K562 (cell line): ENCODE measurements around the gene RASSF1. TPM values are rescaled to one million over a fixed set of nuclear protein-coding genes. Genes with fewer than 3 reads are reported as not detected.
A peak's percentile ranks its signal among the peaks of the same experiment; 100 is the strongest.

ENCODE experiments used
- ATAC-seq: fragments of 200-7000 bp; cut with Tn5 transposase; 3 replicates; pipeline ENCODE4 v1.9.1; 2020; ENCODE audit warnings: moderate library complexity
- BruUV-seq: library from RNA; stranded (reverse); fragments of 400-500 nt; replicated peaks from 2 replicates; lab custom pipeline; 2021; lab: Mats Ljungman, UMichigan
- CTCF ChIA-PET: fragments of 300-600 bp; formaldehyde crosslinking; extraction: SDS; loops from one replicate; lab custom pipeline; 2021; ENCODE audit warnings: low intra/inter-chr PET ratio; lab: Yijun Ruan, JAX
- POLR2A ChIA-PET: fragments of 300-600, 350-650 bp; sonication (Branson Sonifier 250); formaldehyde crosslinking; extraction: SDS; loops from one replicate; lab custom pipeline; 2021; ENCODE audit warnings: antibody characterized with exemption, inconsistent platforms; lab: Yijun Ruan, JAX
- DNase-seq, 4 experiments: peaks; one replicate each; pipeline versions ENCODE4 v3.0.0 to v3.0.0-alpha.2; 2011 to 2018; ENCODE audit warnings: low spot score in 3 of 4, mixed read lengths in 3 of 4; ENCODE audit errors: extremely low read depth in 1 of 4
- FAIRE-seq: peaks from 2 replicates; lab custom pipeline; 2011; peaks lifted over from hg19 to GRCh38; lab: Jason Lieb, UNC
- H2AFZ ChIP-seq: 2 replicates; pipeline ENCODE4 v1.6.0; 2011; ENCODE audit warnings: low read depth, low read length, control low read depth, inconsistent platforms
- H3K27ac ChIP-seq: fragments of 200-600 bp; 3 replicates; pipeline ENCODE4 v1.8.0; 2011; ENCODE audit warnings: low read depth, mild to moderate bottlenecking, control low read depth, inconsistent platforms, low read length, moderate library complexity, mixed read lengths; ENCODE audit errors: extremely low read depth
- H3K27me3 ChIP-seq, 2 experiments: fragments of 300-600 bp in 1 of 2; 2 replicates in 1 of 2; 3 replicates in 1 of 2; pipeline versions ENCODE4 v1.6.0 to v1.8.0; 2011; ENCODE audit warnings: inconsistent platforms in 2 of 2, low read length in 2 of 2, mild to moderate bottlenecking in 1 of 2, mixed read lengths in 1 of 2, moderate library complexity in 1 of 2; ENCODE audit not compliant: control insufficient read depth in 2 of 2, insufficient read depth in 2 of 2
- H3K36me3 ChIP-seq: fragments of 300-600 bp; 3 replicates; pipeline ENCODE4 v1.8.0; 2011; ENCODE audit warnings: mild to moderate bottlenecking, low read length, inconsistent platforms; ENCODE audit not compliant: control insufficient read depth, insufficient read depth
- H3K4me1 ChIP-seq, 2 experiments: fragments of 200-600 bp in 1 of 2; replicated peaks in 1 of 2; 2 replicates in 1 of 2; 3 replicates in 1 of 2; pipeline versions ENCODE4 v1.5.1 to v1.8.0; 2011; ENCODE audit warnings: inconsistent platforms in 2 of 2, low read length in 2 of 2, mild to moderate bottlenecking in 1 of 2, mixed read lengths in 1 of 2, moderate library complexity in 1 of 2; ENCODE audit not compliant: control insufficient read depth in 2 of 2, insufficient read depth in 2 of 2
- H3K4me2 ChIP-seq: 2 replicates; pipeline ENCODE4 v1.6.1; 2011; ENCODE audit warnings: low read length, control low read depth, inconsistent platforms, mixed read lengths; ENCODE audit not compliant: insufficient read depth
- H3K4me3 ChIP-seq: fragments of 200-600 bp; sonication (generic), shearing (Covaris generic); 2 replicates; pipeline ENCODE4 v1.5.1; 2016; ENCODE audit warnings: control low read depth, inconsistent platforms
- H3K79me2 ChIP-seq: fragments of 200-600 bp; 3 replicates; pipeline ENCODE4 v1.8.0; 2011; ENCODE audit warnings: low read length, inconsistent platforms; ENCODE audit not compliant: control insufficient read depth, insufficient read depth
- H3K9ac ChIP-seq, 2 experiments: 2 replicates each; pipeline versions ENCODE4 v1.6.0 to v1.6.1; 2011; ENCODE audit warnings: low read depth in 2 of 2, low read length in 2 of 2, control low read depth in 1 of 2, inconsistent platforms in 1 of 2, mild to moderate bottlenecking in 1 of 2, mixed read lengths in 1 of 2; ENCODE audit not compliant: insufficient read depth in 1 of 2
- H3K9me1 ChIP-seq: one replicate; pipeline ENCODE4 v1.6.0; 2011; ENCODE audit warnings: inconsistent platforms, mild to moderate bottlenecking, low read length, moderate library complexity; ENCODE audit not compliant: control insufficient read depth, insufficient read depth
- H3K9me3 ChIP-seq: replicated peaks from 2 replicates; pipeline ENCODE4 v1.5.1; 2011; ENCODE audit warnings: low read depth, low read length, inconsistent platforms; ENCODE audit not compliant: control insufficient read depth, insufficient read depth
- H4K20me1 ChIP-seq: replicated peaks from 2 replicates; pipeline ENCODE4 v1.6.1; 2011; ENCODE audit warnings: low read length, inconsistent platforms, mixed read lengths; ENCODE audit not compliant: control insufficient read depth, insufficient read depth
- EGR1 ChIP-seq: fragments of 450-650 bp; conservative IDR thresholded peaks from 2 replicates; pipeline ENCODE4 v1.6.1; 2017; ENCODE audit warnings: mild to moderate bottlenecking
- FIP1L1 ChIP-seq: fragments of 200-400 bp; formaldehyde crosslinking; IDR thresholded peaks from 2 replicates; pipeline ENCODE4 v1.6.1; 2018; ENCODE audit warnings: mild to moderate bottlenecking, low read depth, low read length; ENCODE audit not compliant: poor library complexity, severe bottlenecking
- NRF1 ChIP-seq, 2 experiments: fragments of 450-650 bp; IDR thresholded peaks in 1 of 2; conservative IDR thresholded peaks in 1 of 2; 2 replicates each; pipeline ENCODE4 v1.6.1; 2014; ENCODE audit warnings: mild to moderate bottlenecking in 2 of 2
- POLR2G ChIP-seq: fragments of 200-400 bp; formaldehyde crosslinking; IDR thresholded peaks from 2 replicates; pipeline ENCODE4 v1.6.1; 2017; ENCODE audit warnings: low read depth, mild to moderate bottlenecking, antibody characterized with exemption, low read length, moderate library complexity
- RFX1 ChIP-seq: fragments of 450-650 bp; IDR thresholded peaks from 2 replicates; pipeline ENCODE4 v1.6.1; 2016; ENCODE audit warnings: mild to moderate bottlenecking, moderate library complexity
- TAF15 ChIP-seq: fragments of 200-400 bp; formaldehyde crosslinking; IDR thresholded peaks from 2 replicates; pipeline ENCODE4 v1.6.1; 2017; ENCODE audit warnings: mild to moderate bottlenecking, low read depth, low read length, moderate library complexity
- WGBS: fragments of 100-300 bp; shearing (Covaris generic); methylation state at CpG from one replicate; pipeline ENCODE4 v1.1.6; 2016; ENCODE audit warnings: low coverage, mixed read lengths; ENCODE audit not compliant: insufficient coverage; ENCODE audit errors: missing lambda C conversion rate; 5-methylcytosine and 5-hydroxymethylcytosine counted together
- in situ Hi-C: fragments of 300-500 bp; cut with MboI; formaldehyde crosslinking; loops from 4 replicates; pipeline ENCODE4 v1.15.0; 2018; ENCODE audit warnings: inconsistent platforms, mixed read lengths
- intact Hi-C: fragments of 100-400 bp; cut with micrococcal nuclease; formaldehyde crosslinking; loops from 2 replicates; pipeline ENCODE4 v1.14.2; 2022
- polyA plus RNA-seq, 8 experiments: library from polyadenylated mRNA; depleted of rRNA in 4 of 8; stranded (reverse) in 5 of 8; unstranded in 3 of 8; fragments of >200 nt; fragmentation: Nextera tagmentation in 2 of 8; fragmentation: Illumina TruSeq in 1 of 8; extraction: Ambion mirVana in 2 of 8; extraction: Trizol in 1 of 8; gene quantifications; 2 replicates each; pipeline versions ENCODE4 v1.2.1 to v1.2.3, GENCODE V29; 2011 to 2014; ENCODE audit warnings: inconsistent platforms in 1 of 8, missing spikeins in 1 of 8
- total RNA-seq, 7 experiments: library from RNA; depleted of rRNA in 6 of 7; stranded (reverse); fragments of >200 nt in 6 of 7; fragmentation: Illumina TruSeq in 2 of 7; extraction: Trizol in 2 of 7; gene quantifications; 2 replicates each; pipeline versions ENCODE4 v1.2.1 to v1.2.3, GENCODE V29; 2011 to 2021; ENCODE audit warnings: low replicate concordance in 1 of 7
- TF ChIP-seq, protein P1 (sequence below): sonication (generic); formaldehyde crosslinking; IDR thresholded peaks from 2 replicates; pipeline ENCODE4 v1.8.1; 2023; ENCODE audit warnings: mild to moderate bottlenecking, missing genetic modification reagents
- TF ChIP-seq, protein P2 (sequence below): fragments of 250-450 bp; sonication (Bioruptor Pico); IDR thresholded peaks from 2 replicates; pipeline ENCODE4 v1.8.0; 2022; ENCODE audit warnings: inconsistent platforms, mild to moderate bottlenecking, moderate library complexity, borderline replicate concordance

RASSF1 gene
- total and polyA plus RNA-seq, 9 of the 15 experiments (the other 6 are each of a cell fraction or from before 2014, with no cell fraction given), result 3.6 to 57.1 (median 24.6) TPM

DNA sequence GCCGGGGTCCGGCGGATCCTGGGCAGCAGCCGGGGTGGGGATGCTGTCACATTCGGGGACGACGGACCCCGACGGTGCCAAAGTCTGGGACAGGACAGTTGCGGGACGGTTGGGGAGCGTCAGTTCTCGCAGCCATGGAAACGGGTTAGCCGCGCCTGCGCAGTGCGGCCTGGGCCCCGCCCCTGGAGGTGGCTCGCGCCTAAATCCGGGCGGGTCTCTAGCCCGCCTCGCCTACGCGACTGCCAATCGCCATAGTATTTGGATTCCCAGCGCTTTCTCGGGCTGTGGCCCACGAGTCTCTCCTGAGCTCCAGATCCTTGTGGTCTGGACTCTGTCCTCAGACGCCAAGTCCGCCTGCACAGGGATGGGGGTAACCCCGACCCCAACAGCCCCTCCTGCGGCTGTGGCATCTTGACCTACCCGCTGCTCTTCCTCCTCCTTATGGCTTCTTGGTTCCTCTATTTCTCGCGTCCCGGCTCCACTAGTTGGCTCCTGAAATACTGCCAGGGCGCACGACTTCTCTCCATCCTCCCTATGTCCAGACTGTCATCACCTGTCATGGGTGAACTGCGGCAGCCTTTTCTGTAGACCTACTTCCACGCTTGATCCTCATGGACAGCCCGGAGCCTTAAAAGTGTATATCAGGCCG, 5.1 kb upstream of the RASSF1 start, which contains the start of gene ZMYND10:
ZMYND10 (minus strand) TSS at position 147 of the 649 bp plus-strand sequence. CDS start 153 bp downstream, outside the sequence.
- H2AFZ ChIP-seq, result no peak within 1 kb of the TSS
- peak within 1 kb of the TSS; percentile 11; the same call in 1 of the 2 replicates for H3K4me2 ChIP-seq
- no peak within 1 kb of the TSS for H3K4me3 ChIP-seq
- DNase-seq (peak; percentile 61 to 78 (median 69)), ATAC-seq (peak; percentile 38; the same call in 2 of the 3 replicates), FAIRE-seq (no peak)
- CTCF ChIA-PET, result interaction anchor here (0.7 to 1.3 kb wide), 2 partner anchors 197 to 230 kb away, joined by 3 to 4 read pairs; no protein-coding TSS in a partner anchor
- H3K9me1 ChIP-seq, result peaks cover 3% of the 10 kb centered on the region
- peaks cover 18% of the 10 kb centered on the region; the same call in 2 of the 3 replicates for H3K79me2 ChIP-seq
- H4K20me1 ChIP-seq, result no peaks in the 10 kb centered on the region
- H3K27ac ChIP-seq, result no peak within 1 kb of the TSS
- intact Hi-C loops, result loop anchor here (5.0 kb wide), 1 partner anchor 197 kb away; no protein-coding TSS in a partner anchor
- peaks cover 18 to 54% of the 10 kb centered on the region in 2 experiments; a peak in 4 of 5 replicates for H3K4me1 ChIP-seq
- no TSS peak for BruUV-seq
- WGBS, result 55% methylated on average over 14 of the region's 45 CpGs
- in situ Hi-C loops, result no loop called here
- H3K9ac ChIP-seq, result peak within 1 kb of the TSS in 1 of 2 experiments; percentile 79; a peak in 2 of 4 replicates
- H3K36me3 ChIP-seq, result peaks cover 19% of the 10 kb centered on the region; the same call in 2 of the 3 replicates
- POLR2A ChIA-PET, result interaction anchor here (0.7 kb wide), 1 partner anchor 254 kb away, joined by 3 read pairs; no protein-coding TSS in a partner anchor
- TF ChIP-seq EGR1 (0 out of 2 replicates have a peak, but pooled peaks have one; percentile 36), FIP1L1 (peak; percentile 30), TAF15 (no peak), RFX1 (peak; percentile 82; the same call in 1 of the 2 replicates), NRF1 (conservative IDR thresholded peaks at IDR 0.05 in 1 of 2, IDR thresholded peaks at IDR 0.05 in 1 of 2) (peak; percentile 90 to 91), POLR2G (peak; percentile 34; the same call in 1 of the 2 replicates)
- TF ChIP-seq, protein P1, sequence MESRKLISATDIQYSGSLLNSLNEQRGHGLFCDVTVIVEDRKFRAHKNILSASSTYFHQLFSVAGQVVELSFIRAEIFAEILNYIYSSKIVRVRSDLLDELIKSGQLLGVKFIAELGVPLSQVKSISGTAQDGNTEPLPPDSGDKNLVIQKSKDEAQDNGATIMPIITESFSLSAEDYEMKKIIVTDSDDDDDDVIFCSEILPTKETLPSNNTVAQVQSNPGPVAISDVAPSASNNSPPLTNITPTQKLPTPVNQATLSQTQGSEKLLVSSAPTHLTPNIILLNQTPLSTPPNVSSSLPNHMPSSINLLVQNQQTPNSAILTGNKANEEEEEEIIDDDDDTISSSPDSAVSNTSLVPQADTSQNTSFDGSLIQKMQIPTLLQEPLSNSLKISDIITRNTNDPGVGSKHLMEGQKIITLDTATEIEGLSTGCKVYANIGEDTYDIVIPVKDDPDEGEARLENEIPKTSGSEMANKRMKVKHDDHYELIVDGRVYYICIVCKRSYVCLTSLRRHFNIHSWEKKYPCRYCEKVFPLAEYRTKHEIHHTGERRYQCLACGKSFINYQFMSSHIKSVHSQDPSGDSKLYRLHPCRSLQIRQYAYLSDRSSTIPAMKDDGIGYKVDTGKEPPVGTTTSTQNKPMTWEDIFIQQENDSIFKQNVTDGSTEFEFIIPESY (CRISPR knock-in tag), result peak; percentile 91
- TF ChIP-seq, protein P2, sequence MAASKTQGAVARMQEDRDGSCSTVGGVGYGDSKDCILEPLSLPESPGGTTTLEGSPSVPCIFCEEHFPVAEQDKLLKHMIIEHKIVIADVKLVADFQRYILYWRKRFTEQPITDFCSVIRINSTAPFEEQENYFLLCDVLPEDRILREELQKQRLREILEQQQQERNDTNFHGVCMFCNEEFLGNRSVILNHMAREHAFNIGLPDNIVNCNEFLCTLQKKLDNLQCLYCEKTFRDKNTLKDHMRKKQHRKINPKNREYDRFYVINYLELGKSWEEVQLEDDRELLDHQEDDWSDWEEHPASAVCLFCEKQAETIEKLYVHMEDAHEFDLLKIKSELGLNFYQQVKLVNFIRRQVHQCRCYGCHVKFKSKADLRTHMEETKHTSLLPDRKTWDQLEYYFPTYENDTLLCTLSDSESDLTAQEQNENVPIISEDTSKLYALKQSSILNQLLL, result no peak
- no peaks in the 10 kb centered on the region; the same call in 1 of the 2 replicates for H3K9me3 ChIP-seq
- H3K27me3 ChIP-seq, result no peaks in the 10 kb centered on the region
